Endothelial cell of umbilical vein (primary cell): Measurements from ENCODE around the gene MYRIP.

Source experiments
- EZH2 ChIP-seq: IDR thresholded peaks from 2 replicates; pipeline ENCODE4 v1.6.1; 2012; ENCODE audit warnings: borderline replicate concordance, low read depth, mild to moderate bottlenecking, moderate library complexity, low read length, inconsistent platforms; ENCODE audit not compliant: severe bottlenecking
- GATA2 ChIP-seq: IDR thresholded peaks from 2 replicates; pipeline ENCODE4 v1.7.0; 2011; ENCODE audit warnings: low read depth, mild to moderate bottlenecking, moderate library complexity, mixed read lengths, low read length; ENCODE audit not compliant: insufficient read length, insufficient read depth
- JUN ChIP-seq: IDR thresholded peaks from 2 replicates; pipeline ENCODE4 v1.6.1; 2011; ENCODE audit warnings: borderline replicate concordance, low read depth; ENCODE audit not compliant: insufficient read length, insufficient read depth
- POLR2A ChIP-seq: IDR thresholded peaks from 2 replicates; pipeline ENCODE4 v1.6.1; 2012; ENCODE audit warnings: low read depth, mild to moderate bottlenecking, control low read depth, low read length
- POLR2AphosphoS5 ChIP-seq: IDR thresholded peaks from 2 replicates; pipeline ENCODE4 v1.6.1; 2012; ENCODE audit warnings: low read depth, mild to moderate bottlenecking, control low read depth, low read length, moderate library complexity; ENCODE audit not compliant: insufficient read depth
- TF ChIP-seq, protein P1 (sequence below), 2 donors: IDR thresholded peaks; 1 replicate in 1 of 2; 2 replicates in 1 of 2; pipeline ENCODE4 v1.5.1; 2011; ENCODE audit warnings: low read length in 2 of 2, mild to moderate bottlenecking in 2 of 2, moderate library complexity in 2 of 2, control low read depth in 1 of 2, inconsistent platforms in 1 of 2, low read depth in 1 of 2; ENCODE audit not compliant: insufficient read depth in 1 of 2; ENCODE audit errors: extremely low read depth in 1 of 2
- TF ChIP-seq, protein P2 (sequence below): IDR thresholded peaks from 2 replicates; pipeline ENCODE4 v1.6.1; 2011; ENCODE audit not compliant: insufficient read depth, insufficient read length

DNA sequence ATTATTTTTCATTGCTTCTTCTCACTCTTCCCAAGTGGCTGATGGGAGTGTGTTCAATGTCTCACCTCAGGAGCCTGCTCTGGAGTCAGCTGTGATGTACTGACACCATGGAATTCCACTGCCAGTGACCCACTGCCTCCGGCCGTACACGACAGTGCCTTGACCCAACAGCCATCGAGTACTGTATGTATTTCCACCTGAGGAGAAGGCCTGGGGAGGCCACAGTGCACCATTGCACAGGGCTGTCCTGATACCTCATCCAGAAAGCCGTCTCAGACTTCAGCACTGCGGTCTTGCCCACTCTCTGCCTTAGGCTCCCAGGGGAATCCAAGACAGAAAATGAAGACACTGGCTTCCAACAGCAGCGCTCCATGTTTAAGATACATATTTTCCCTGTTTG lies 448.7 kb downstream of the MYRIP start:
- TF ChIP-seq, protein P1, sequence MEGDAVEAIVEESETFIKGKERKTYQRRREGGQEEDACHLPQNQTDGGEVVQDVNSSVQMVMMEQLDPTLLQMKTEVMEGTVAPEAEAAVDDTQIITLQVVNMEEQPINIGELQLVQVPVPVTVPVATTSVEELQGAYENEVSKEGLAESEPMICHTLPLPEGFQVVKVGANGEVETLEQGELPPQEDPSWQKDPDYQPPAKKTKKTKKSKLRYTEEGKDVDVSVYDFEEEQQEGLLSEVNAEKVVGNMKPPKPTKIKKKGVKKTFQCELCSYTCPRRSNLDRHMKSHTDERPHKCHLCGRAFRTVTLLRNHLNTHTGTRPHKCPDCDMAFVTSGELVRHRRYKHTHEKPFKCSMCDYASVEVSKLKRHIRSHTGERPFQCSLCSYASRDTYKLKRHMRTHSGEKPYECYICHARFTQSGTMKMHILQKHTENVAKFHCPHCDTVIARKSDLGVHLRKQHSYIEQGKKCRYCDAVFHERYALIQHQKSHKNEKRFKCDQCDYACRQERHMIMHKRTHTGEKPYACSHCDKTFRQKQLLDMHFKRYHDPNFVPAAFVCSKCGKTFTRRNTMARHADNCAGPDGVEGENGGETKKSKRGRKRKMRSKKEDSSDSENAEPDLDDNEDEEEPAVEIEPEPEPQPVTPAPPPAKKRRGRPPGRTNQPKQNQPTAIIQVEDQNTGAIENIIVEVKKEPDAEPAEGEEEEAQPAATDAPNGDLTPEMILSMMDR (IDR thresholded peaks at IDR 0.05; ENCODE audit: extremely low read depth in 1 of 2, insufficient read depth in 1 of 2, low read depth in 1 of 2, low read length in 2 of 2), result no peak
- TF ChIP-seq, protein P2, sequence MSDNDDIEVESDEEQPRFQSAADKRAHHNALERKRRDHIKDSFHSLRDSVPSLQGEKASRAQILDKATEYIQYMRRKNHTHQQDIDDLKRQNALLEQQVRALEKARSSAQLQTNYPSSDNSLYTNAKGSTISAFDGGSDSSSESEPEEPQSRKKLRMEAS, result no peak
- TF ChIP-seq POLR2A (no peak), EZH2 (no peak), POLR2AphosphoS5 (no peak), JUN (no peak), GATA2 (no peak)
